HG03354 (cell line): ENCODE measurements around the gene UROC1.

Source experiments
- ATAC-seq: cut with Tn5 transposase; IDR thresholded peaks from one replicate; pipeline ENCODE4 v1.9.1; 2021; ENCODE audit warnings: mild to moderate bottlenecking; ENCODE audit not compliant: unreplicated experiment, poor library complexity, severe bottlenecking

Gene UROC1

GRCh38 chr3:126519506-126520455, 2.2 kb upstream of the UROC1 start:
- no peak for ATAC-seq

GRCh38 chr3:126518779-126519177, 1.2 kb upstream of the UROC1 start:
- no peak for ATAC-seq

GRCh38 chr3:126517986-126518778, 609 bp upstream of the UROC1 start:
- no peak for ATAC-seq

- ATAC-seq = no peak
These were observed 660 bp downstream of the UROC1 start for GRCh38 chr3:126516936-126517290.

GRCh38 chr3:126516152-126516935, 1.2 kb downstream of the UROC1 start:
- no peak for ATAC-seq

- ATAC-seq = no peak
These were observed 2.4 kb downstream of the UROC1 start for GRCh38 chr3:126515066-126515706.

- no peak for ATAC-seq
These were observed 3.4 kb downstream of the UROC1 start for GRCh38 chr3:126514161-126514560.

GRCh38 chr3:126512916-126513650, 4.5 kb downstream of the UROC1 start:
- ATAC-seq = no peak

GRCh38 chr3:126512026-126512425, 5.5 kb downstream of the UROC1 start:
- no peak for ATAC-seq

GRCh38 chr3:126511291-126511690, 6.3 kb downstream of the UROC1 start:
- ATAC-seq = no peak

GRCh38 chr3:126510308-126510910, 7.2 kb downstream of the UROC1 start:
- no peak for ATAC-seq

GRCh38 chr3:126509597-126510307, 7.8 kb downstream of the UROC1 start:
- no peak for ATAC-seq

GRCh38 chr3:126508564-126508964, 9.0 kb downstream of the UROC1 start:
- no peak for ATAC-seq

GRCh38 chr3:126507886-126508285, 9.7 kb downstream of the UROC1 start:
- ATAC-seq = no peak

GRCh38 chr3:126503701-126504100, 13.9 kb downstream of the UROC1 start:
- ATAC-seq = no peak

- ATAC-seq = no peak
These were observed 14.9 kb downstream of the UROC1 start for GRCh38 chr3:126502656-126503055.

- ATAC-seq = no peak
These were observed 15.8 kb downstream of the UROC1 start for GRCh38 chr3:126501736-126502135.

GRCh38 chr3:126501054-126501453, 16.5 kb downstream of the UROC1 start:
- ATAC-seq = no peak
